ENCODE measurements around the gene NUCKS1.

- no peak for TF ChIP-seq CTCF (conservative IDR thresholded peaks at IDR 0.05; ENCODE audit: low read length)
- no peak for TF ChIP-seq EZH2phosphoT487 (IDR thresholded peaks at IDR 0.05; ENCODE audit: borderline replicate concordance)
These were observed 24.5 kb downstream of the NUCKS1 start for GRCh38 chr1:205725514-205725913.
